ENCODE measurements around the gene CTSW. TPM values are rescaled to one million over a fixed set of nuclear protein-coding genes. Genes with fewer than 3 reads are reported as not detected.

CTSW gene
- total RNA-seq, 2 experiments from 2014 or later: not detected

GRCh38 chr11:65918211-65919140 lies 38.8 kb downstream of the CTSW start, which contains the start of gene C11orf68:
Gene C11orf68, minus strand, starts transcription at chr11:65919062. Its CDS starts 31 bp downstream, at chr11:65919031.
- Histone ChIP-seq H3K27ac (ENCODE audit: low read depth, low read length, poor library complexity, severe bottlenecking) (peak within 1 kb of the TSS; percentile 54), H3K4me3 (ENCODE audit: low read depth, low read length, poor library complexity, severe bottlenecking) (peak within 1 kb of the TSS; percentile 85), H2AFZ (ENCODE audit: low read length) (peak within 1 kb of the TSS; percentile 33), H3K4me1 (ENCODE audit: insufficient read depth, low read length, poor library complexity, severe bottlenecking) (peaks cover 22% of the 10 kb centered on the region), H3K4me2 (ENCODE audit: low read length) (peak within 1 kb of the TSS; percentile 94), H3K9me2 (ENCODE audit: insufficient read depth, low read length) (no peaks in the 10 kb centered on the region), H3K36me3 (ENCODE audit: insufficient read depth, low read length) (peaks cover 8% of the 10 kb centered on the region; the same call in 1 of the 2 replicates), H3K9me3 (ENCODE audit: low read length) (no peaks in the 10 kb centered on the region), H4K20me1 (ENCODE audit: insufficient read depth, low read length) (no peaks in the 10 kb centered on the region), H3K79me2 (ENCODE audit: insufficient read depth, low read depth, low read length) (peaks cover 11% of the 10 kb centered on the region; the same call in 1 of the 2 replicates)
- no peak for DNase-seq (ENCODE audit: low spot score)
- intact Hi-C loops (cut with micrococcal nuclease; ENCODE audit: unreplicated experiment): loop anchor here (1.0 to 2.0 kb wide), 4 partner anchors 18 to 84 kb away; partner anchors contain the start of genes BANF1, CCDC85B, CFL1 and EIF1AD
- TF ChIP-seq EZH2phosphoT487 (IDR thresholded peaks at IDR 0.05; ENCODE audit: borderline replicate concordance, low read depth, low read length) (no peak), CTCF (conservative IDR thresholded peaks at IDR 0.05; ENCODE audit: low read length) (no peak)
- ChIA-PET CTCF (ENCODE audit: unreplicated experiment) (no interaction called here), POLR2A (interaction anchor here (0.6 kb wide), 1 partner anchor 68 kb away, joined by 3 read pairs; no protein-coding TSS in a partner anchor)
- BruUV-seq (replicated peaks): TSS peak; percentile 63

GRCh38 chr11:65919141-65919572 lies 39.5 kb downstream of the CTSW start, which contains the start of gene DRAP1:
Gene DRAP1, plus strand, starts transcription at chr11:65919426. Its CDS starts 76 bp downstream, at chr11:65919502.
- H3K9me3 ChIP-seq (ENCODE audit: low read length): no peaks in the 10 kb centered on the region
- DNase-seq (ENCODE audit: low spot score): peak; percentile 99
- H3K36me3 ChIP-seq (ENCODE audit: insufficient read depth, low read length): peaks cover 8% of the 10 kb centered on the region; the same call in 1 of the 2 replicates
- peaks cover 22% of the 10 kb centered on the region for H3K4me1 ChIP-seq (ENCODE audit: insufficient read depth, low read length, poor library complexity, severe bottlenecking)
- TF ChIP-seq EZH2phosphoT487 (IDR thresholded peaks at IDR 0.05; ENCODE audit: borderline replicate concordance, low read depth, low read length) (no peak), CTCF (conservative IDR thresholded peaks at IDR 0.05; ENCODE audit: low read length) (no peak)
- H3K9me2 ChIP-seq (ENCODE audit: insufficient read depth, low read length): no peaks in the 10 kb centered on the region
- peaks cover 11% of the 10 kb centered on the region; the same call in 1 of the 2 replicates for H3K79me2 ChIP-seq (ENCODE audit: insufficient read depth, low read depth, low read length)
- H3K4me3 ChIP-seq (ENCODE audit: low read depth, low read length, poor library complexity, severe bottlenecking): peak within 1 kb of the TSS; percentile 85
- ChIA-PET POLR2A (no interaction called here), CTCF (ENCODE audit: unreplicated experiment) (no interaction called here)
- intact Hi-C loops (cut with micrococcal nuclease; ENCODE audit: unreplicated experiment): loop anchor here (1.0 to 2.0 kb wide), 4 partner anchors 18 to 83 kb away; partner anchors contain the start of genes BANF1, CCDC85B, CFL1 and EIF1AD
- H2AFZ ChIP-seq (ENCODE audit: low read length): peak within 1 kb of the TSS; percentile 33
- H3K4me2 ChIP-seq (ENCODE audit: low read length): peak within 1 kb of the TSS; percentile 94
- no peaks in the 10 kb centered on the region for H4K20me1 ChIP-seq (ENCODE audit: insufficient read depth, low read length)
- peak within 1 kb of the TSS; percentile 54 for H3K27ac ChIP-seq (ENCODE audit: low read depth, low read length, poor library complexity, severe bottlenecking)
- no TSS peak for BruUV-seq (replicated peaks)
